Kidney (tissue), 14 donors: ENCODE results near the gene C2CD3. TPM values are rescaled to one million over a fixed set of nuclear protein-coding genes. Genes with fewer than 3 reads are reported as not detected.

Source experiments
- DNase-seq, 5 donors: peaks; one replicate each; pipeline ENCODE4 v3.0.0-alpha.2; 2013 to 2020
- FAIRE-seq: peaks from 2 replicates; lab custom pipeline; 2012; peaks lifted over from hg19 to GRCh38; lab: Jason Lieb, UNC
- H3K27ac ChIP-seq, 2 donors: one replicate each; pipeline ENCODE4 v1.7.0; 2013; ENCODE audit warnings: low read depth in 2 of 2, low read length in 2 of 2, inconsistent platforms in 1 of 2
- H3K27me3 ChIP-seq: one replicate; pipeline ENCODE4 v1.7.1; 2013; ENCODE audit warnings: low read length, inconsistent platforms; ENCODE audit not compliant: control insufficient read depth, insufficient read depth
- H3K36me3 ChIP-seq, 3 donors: one replicate each; pipeline versions ENCODE4 v1.7.0 to v1.7.1; 2013; ENCODE audit warnings: low read length in 3 of 3, control low read depth in 1 of 3, inconsistent platforms in 1 of 3; ENCODE audit not compliant: insufficient read depth in 3 of 3, control insufficient read depth in 2 of 3
- H3K4me1 ChIP-seq, 3 donors: one replicate each; pipeline versions ENCODE4 v1.7.0 to v1.7.1; 2013; ENCODE audit warnings: low read length in 3 of 3, inconsistent platforms in 1 of 3, low read depth in 1 of 3; ENCODE audit not compliant: control insufficient read depth in 2 of 3, insufficient read depth in 2 of 3
- H3K4me3 ChIP-seq, 3 donors: one replicate each; pipeline versions ENCODE4 v1.7.0 to v1.8.1; 2013; ENCODE audit warnings: low read length in 3 of 3, control low read depth in 1 of 3, inconsistent platforms in 1 of 3
- H3K9ac ChIP-seq, 3 donors: one replicate each; pipeline versions ENCODE4 v1.7.0 to v1.7.1; 2013; ENCODE audit warnings: low read length in 3 of 3, control low read depth in 1 of 3, inconsistent platforms in 1 of 3
- H3K9me3 ChIP-seq, 3 donors: one replicate each; pipeline versions ENCODE4 v1.7.0 to v1.7.1; 2013; ENCODE audit warnings: low read length in 3 of 3, control low read depth in 1 of 3, inconsistent platforms in 1 of 3; ENCODE audit not compliant: control insufficient read depth in 2 of 3, insufficient read depth in 1 of 3
- CTCF ChIP-seq: IDR thresholded peaks from 3 replicates; pipeline ENCODE4 v1.5.1; 2012; ENCODE audit warnings: mild to moderate bottlenecking, moderate library complexity, borderline replicate concordance; ENCODE audit not compliant: insufficient read depth; ENCODE audit errors: extremely low read depth
- intact Hi-C: fragments of 100-400 bp; cut with DNase I; formaldehyde crosslinking; loops from one replicate; pipeline ENCODE4 v1.11.1; 2022
- polyA plus RNA-seq: library from polyadenylated mRNA; stranded (reverse); fragments of 350-450 nt; fragmentation: Illumina TruSeq; extraction: RNeasy Lipid Tissue Mini Kit (QIAGEN cat#74804); gene quantifications from one replicate; pipeline ENCODE4 v1.2.3, GENCODE V29; 2014; ENCODE audit warnings: low read depth, low replicate concordance; ENCODE audit not compliant: insufficient read depth
- total RNA-seq: library from RNA; stranded (reverse); fragmentation: NEBNext Ultra II Directional; extraction: Animal tissue kit (Norgen Biotek cat#: 25700); gene quantifications from one replicate; pipeline ENCODE4 v1.2.1, GENCODE V29; 2021
- donor health status: control.
- donor health status: control.
- donor health status: control.
- donor health status: control.
- donor health status: control.
- donor health status: DM: yes; HTN: yes; CAD: no.
- donor health status: Normal renal cell carcinoma (clear cell type).

The C2CD3 gene
- total and polyA plus RNA-seq, 2 donors from 2014 or later: 5.6 to 28.7 TPM

GRCh38 chr11:74092425-74092824, 78.4 kb downstream of the C2CD3 start:
- Histone ChIP-seq H3K9me3 (no peaks in the 10 kb centered on the region), H3K4me3 (no peak overlapping the region), H3K27ac (no peak overlapping the region), H3K4me1 (no peaks in the 10 kb centered on the region), H3K36me3 (peaks cover 5 to 40% (median 33%) of the 10 kb centered on the region in 3 donors), H3K27me3 (no peaks in the 10 kb centered on the region), H3K9ac (no peak overlapping the region)
- intact Hi-C loops: no loop called here
- DNase-seq (no peak), FAIRE-seq (no peak)
- no peak for TF ChIP-seq CTCF

GRCh38 chr11:74091549-74091948, 79.3 kb downstream of the C2CD3 start:
- Histone ChIP-seq H3K27me3 (no peaks in the 10 kb centered on the region), H3K27ac (no peak overlapping the region), H3K9me3 (no peaks in the 10 kb centered on the region), H3K4me1 (no peaks in the 10 kb centered on the region), H3K4me3 (no peak overlapping the region), H3K9ac (no peak overlapping the region), H3K36me3 (peaks cover 5 to 42% (median 34%) of the 10 kb centered on the region in 3 donors)
- intact Hi-C loops: no loop called here
- no peak for TF ChIP-seq CTCF
- no peak for FAIRE-seq
- DNase-seq: no peak

DNA sequence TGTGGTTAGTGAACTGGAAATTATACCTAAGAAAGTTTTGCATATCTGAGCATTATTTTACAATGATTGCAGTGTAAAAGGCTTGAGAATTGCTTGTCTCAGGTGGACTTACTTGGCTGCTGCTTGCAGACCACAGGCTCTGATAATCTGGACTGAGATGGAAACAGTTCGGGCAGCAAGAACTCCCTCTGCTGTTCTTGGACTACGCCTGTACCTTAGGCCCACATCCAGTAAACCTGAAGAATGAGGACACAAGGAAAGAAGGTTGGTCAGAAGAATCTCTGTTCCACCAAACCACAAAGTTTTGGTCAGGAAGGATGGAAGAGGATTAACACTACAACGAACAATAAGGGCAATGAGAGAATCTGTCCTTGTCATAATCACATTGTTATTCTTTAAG, 80.1 kb downstream of the C2CD3 start:
- no peak overlapping the region for H3K27ac ChIP-seq
- TF ChIP-seq CTCF: no peak
- H3K4me3 ChIP-seq: no peak overlapping the region
- no peak overlapping the region for H3K9ac ChIP-seq
- no peaks in the 10 kb centered on the region for H3K27me3 ChIP-seq
- H3K36me3 ChIP-seq: peaks cover 5 to 45% (median 33%) of the 10 kb centered on the region in 3 donors
- H3K4me1 ChIP-seq: no peaks in the 10 kb centered on the region
- intact Hi-C loops: no loop called here
- H3K9me3 ChIP-seq: no peaks in the 10 kb centered on the region
- DNase-seq: peak in 1 of 5 donors; percentile 16
- no peak for FAIRE-seq
